HG03139 (cell line): ENCODE measurements around the gene MRPL4.

ENCODE experiments used
- ATAC-seq: cut with Tn5 transposase; IDR thresholded peaks from one replicate; pipeline ENCODE4 v1.9.1; 2021; ENCODE audit not compliant: unreplicated experiment

MRPL4 gene

DNA sequence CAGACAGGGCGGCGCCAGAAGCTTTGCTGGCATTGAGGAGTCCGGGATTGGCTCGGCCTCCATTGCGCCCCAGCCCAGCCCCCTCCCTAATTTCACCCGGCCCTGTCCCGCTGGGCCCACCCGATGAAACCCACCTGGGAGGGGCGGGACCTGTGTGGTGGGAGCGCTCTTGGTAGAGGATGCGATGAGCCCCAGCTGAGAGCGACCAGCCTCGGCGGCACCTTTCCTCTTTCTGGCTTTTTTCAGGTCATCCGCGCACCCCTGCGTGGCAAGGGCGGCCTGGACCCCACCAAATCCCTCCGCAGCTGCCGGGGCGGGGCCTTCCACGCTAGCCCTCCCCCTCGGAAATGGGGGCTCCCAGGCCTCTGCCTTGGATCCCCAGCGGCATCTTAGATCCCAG is 57.4 kb downstream of the MRPL4 start, which contains the start of gene ZGLP1:
Gene ZGLP1 (minus strand): TSS at position 393 of the 400 bp plus-strand sequence.
- ATAC-seq: no peak
